22Rv1 (cell line): ENCODE measurements around the gene MZF1.

ENCODE experiments used
- ZFX ChIP-seq: fragments of 450-650 bp; IDR thresholded peaks from 2 replicates; pipeline ENCODE4 v1.6.1; 2017; ENCODE audit warnings: antibody characterized with exemption, borderline replicate concordance
- TF ChIP-seq, protein P1 (sequence below): fragments of 450-650 bp; IDR thresholded peaks from 2 replicates; pipeline ENCODE4 v1.5.1; 2017; ENCODE audit warnings: mild to moderate bottlenecking

GRCh38 chr19:58556622-58557220 is 16.4 kb downstream of the MZF1 start:
- TF ChIP-seq, protein P1, sequence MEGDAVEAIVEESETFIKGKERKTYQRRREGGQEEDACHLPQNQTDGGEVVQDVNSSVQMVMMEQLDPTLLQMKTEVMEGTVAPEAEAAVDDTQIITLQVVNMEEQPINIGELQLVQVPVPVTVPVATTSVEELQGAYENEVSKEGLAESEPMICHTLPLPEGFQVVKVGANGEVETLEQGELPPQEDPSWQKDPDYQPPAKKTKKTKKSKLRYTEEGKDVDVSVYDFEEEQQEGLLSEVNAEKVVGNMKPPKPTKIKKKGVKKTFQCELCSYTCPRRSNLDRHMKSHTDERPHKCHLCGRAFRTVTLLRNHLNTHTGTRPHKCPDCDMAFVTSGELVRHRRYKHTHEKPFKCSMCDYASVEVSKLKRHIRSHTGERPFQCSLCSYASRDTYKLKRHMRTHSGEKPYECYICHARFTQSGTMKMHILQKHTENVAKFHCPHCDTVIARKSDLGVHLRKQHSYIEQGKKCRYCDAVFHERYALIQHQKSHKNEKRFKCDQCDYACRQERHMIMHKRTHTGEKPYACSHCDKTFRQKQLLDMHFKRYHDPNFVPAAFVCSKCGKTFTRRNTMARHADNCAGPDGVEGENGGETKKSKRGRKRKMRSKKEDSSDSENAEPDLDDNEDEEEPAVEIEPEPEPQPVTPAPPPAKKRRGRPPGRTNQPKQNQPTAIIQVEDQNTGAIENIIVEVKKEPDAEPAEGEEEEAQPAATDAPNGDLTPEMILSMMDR = no peak
- TF ChIP-seq ZFX = no peak
